HL-60 (cell line): ENCODE data around the gene CLDN16.

Experiments used
- POLR2AphosphoS5 ChIP-seq: IDR thresholded peaks from 2 replicates; pipeline ENCODE4 v1.6.1; 2012; ENCODE audit warnings: low read depth
- SPI1 ChIP-seq: IDR thresholded peaks from 2 replicates; pipeline ENCODE4 v1.6.1; 2012; ENCODE audit warnings: low read depth, mild to moderate bottlenecking, borderline replicate concordance
- TF ChIP-seq, protein P1 (sequence below): IDR thresholded peaks from one replicate; pipeline ENCODE4 v1.5.1; 2011; ENCODE audit warnings: low read length, control low read depth, inconsistent platforms; ENCODE audit not compliant: insufficient read depth
- TF ChIP-seq, protein P2 (sequence below): IDR thresholded peaks from 2 replicates; pipeline ENCODE4 v1.6.1; 2012; ENCODE audit warnings: low read depth; ENCODE audit not compliant: insufficient replicate concordance

DNA sequence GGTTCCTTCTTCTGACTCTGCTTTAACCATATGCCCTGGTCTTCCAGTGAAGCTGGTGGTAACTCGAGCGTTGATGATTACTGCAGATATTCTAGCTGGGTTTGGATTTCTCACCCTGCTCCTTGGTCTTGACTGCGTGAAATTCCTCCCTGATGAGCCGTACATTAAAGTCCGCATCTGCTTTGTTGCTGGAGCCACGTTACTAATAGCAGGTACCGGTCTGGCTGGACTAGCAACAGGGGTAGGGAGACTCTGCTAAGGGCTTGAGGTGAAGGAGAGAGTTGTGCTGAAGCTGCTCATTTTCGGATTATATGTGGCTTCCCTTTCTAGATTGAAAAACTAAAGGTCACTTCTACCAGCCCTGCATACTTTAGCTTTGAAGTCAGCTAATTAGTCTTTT lies 16.8 kb downstream of the CLDN16 start:
- TF ChIP-seq, protein P1, sequence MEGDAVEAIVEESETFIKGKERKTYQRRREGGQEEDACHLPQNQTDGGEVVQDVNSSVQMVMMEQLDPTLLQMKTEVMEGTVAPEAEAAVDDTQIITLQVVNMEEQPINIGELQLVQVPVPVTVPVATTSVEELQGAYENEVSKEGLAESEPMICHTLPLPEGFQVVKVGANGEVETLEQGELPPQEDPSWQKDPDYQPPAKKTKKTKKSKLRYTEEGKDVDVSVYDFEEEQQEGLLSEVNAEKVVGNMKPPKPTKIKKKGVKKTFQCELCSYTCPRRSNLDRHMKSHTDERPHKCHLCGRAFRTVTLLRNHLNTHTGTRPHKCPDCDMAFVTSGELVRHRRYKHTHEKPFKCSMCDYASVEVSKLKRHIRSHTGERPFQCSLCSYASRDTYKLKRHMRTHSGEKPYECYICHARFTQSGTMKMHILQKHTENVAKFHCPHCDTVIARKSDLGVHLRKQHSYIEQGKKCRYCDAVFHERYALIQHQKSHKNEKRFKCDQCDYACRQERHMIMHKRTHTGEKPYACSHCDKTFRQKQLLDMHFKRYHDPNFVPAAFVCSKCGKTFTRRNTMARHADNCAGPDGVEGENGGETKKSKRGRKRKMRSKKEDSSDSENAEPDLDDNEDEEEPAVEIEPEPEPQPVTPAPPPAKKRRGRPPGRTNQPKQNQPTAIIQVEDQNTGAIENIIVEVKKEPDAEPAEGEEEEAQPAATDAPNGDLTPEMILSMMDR: no peak
- TF ChIP-seq, protein P2, sequence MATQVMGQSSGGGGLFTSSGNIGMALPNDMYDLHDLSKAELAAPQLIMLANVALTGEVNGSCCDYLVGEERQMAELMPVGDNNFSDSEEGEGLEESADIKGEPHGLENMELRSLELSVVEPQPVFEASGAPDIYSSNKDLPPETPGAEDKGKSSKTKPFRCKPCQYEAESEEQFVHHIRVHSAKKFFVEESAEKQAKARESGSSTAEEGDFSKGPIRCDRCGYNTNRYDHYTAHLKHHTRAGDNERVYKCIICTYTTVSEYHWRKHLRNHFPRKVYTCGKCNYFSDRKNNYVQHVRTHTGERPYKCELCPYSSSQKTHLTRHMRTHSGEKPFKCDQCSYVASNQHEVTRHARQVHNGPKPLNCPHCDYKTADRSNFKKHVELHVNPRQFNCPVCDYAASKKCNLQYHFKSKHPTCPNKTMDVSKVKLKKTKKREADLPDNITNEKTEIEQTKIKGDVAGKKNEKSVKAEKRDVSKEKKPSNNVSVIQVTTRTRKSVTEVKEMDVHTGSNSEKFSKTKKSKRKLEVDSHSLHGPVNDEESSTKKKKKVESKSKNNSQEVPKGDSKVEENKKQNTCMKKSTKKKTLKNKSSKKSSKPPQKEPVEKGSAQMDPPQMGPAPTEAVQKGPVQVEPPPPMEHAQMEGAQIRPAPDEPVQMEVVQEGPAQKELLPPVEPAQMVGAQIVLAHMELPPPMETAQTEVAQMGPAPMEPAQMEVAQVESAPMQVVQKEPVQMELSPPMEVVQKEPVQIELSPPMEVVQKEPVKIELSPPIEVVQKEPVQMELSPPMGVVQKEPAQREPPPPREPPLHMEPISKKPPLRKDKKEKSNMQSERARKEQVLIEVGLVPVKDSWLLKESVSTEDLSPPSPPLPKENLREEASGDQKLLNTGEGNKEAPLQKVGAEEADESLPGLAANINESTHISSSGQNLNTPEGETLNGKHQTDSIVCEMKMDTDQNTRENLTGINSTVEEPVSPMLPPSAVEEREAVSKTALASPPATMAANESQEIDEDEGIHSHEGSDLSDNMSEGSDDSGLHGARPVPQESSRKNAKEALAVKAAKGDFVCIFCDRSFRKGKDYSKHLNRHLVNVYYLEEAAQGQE: no peak
- TF ChIP-seq POLR2AphosphoS5 (no peak), SPI1 (no peak)
